H9 (cell line): ENCODE results near the gene C16orf90. TPM values are rescaled to one million over a fixed set of nuclear protein-coding genes. Genes with fewer than 3 reads are reported as not detected.

Experiments used
- DNase-seq: peaks from one replicate; pipeline ENCODE4 v3.0.0-alpha.2; 2017
- H2AFZ ChIP-seq: one replicate; pipeline ENCODE4 v1.6.1; 2013; ENCODE audit warnings: mild to moderate bottlenecking, low read length, control low read depth, moderate library complexity
- H2AK5ac ChIP-seq: 2 replicates; pipeline ENCODE4 v1.6.1; 2013; ENCODE audit warnings: low read length, control low read depth, mixed read lengths; ENCODE audit not compliant: insufficient read length
- H2BK120ac ChIP-seq: one replicate; pipeline ENCODE4 v1.6.1; 2013; ENCODE audit warnings: low read depth, mild to moderate bottlenecking, low read length, control low read depth, inconsistent platforms; ENCODE audit not compliant: poor library complexity, severe bottlenecking
- H2BK12ac ChIP-seq: 2 replicates; pipeline ENCODE4 v1.6.1; 2013; ENCODE audit warnings: low read length, control low read depth, mixed read lengths, low read depth; ENCODE audit not compliant: insufficient read length
- H2BK15ac ChIP-seq: 2 replicates; pipeline ENCODE4 v1.6.1; 2013; ENCODE audit warnings: low read depth, low read length, control low read depth
- H2BK20ac ChIP-seq: one replicate; pipeline ENCODE4 v1.6.1; 2013; ENCODE audit warnings: low read depth, mild to moderate bottlenecking, low read length, control low read depth, inconsistent platforms; ENCODE audit not compliant: poor library complexity, severe bottlenecking
- H2BK5ac ChIP-seq: 2 replicates; pipeline ENCODE4 v1.6.1; 2013; ENCODE audit warnings: low read length, control low read depth, mixed read lengths; ENCODE audit not compliant: insufficient read length
- H3K14ac ChIP-seq: 2 replicates; pipeline ENCODE4 v1.6.1; 2013; ENCODE audit warnings: low read length, control low read depth; ENCODE audit not compliant: insufficient read depth
- H3K18ac ChIP-seq: 2 replicates; pipeline ENCODE4 v1.6.1; 2013; ENCODE audit warnings: low read depth, mild to moderate bottlenecking, mixed read lengths, low read length, control low read depth; ENCODE audit not compliant: insufficient read length
- H3K23ac ChIP-seq: 2 replicates; pipeline ENCODE4 v1.6.1; 2013; ENCODE audit warnings: low read length, control low read depth, mixed read lengths, low read depth; ENCODE audit not compliant: insufficient read length
- H3K23me2 ChIP-seq: 2 replicates; pipeline ENCODE4 v1.6.1; 2013; ENCODE audit warnings: low read depth, mild to moderate bottlenecking, mixed read lengths, low read length, control low read depth; ENCODE audit not compliant: insufficient read length, poor library complexity, severe bottlenecking
- H3K27ac ChIP-seq: 2 replicates; pipeline ENCODE4 v1.5.1; 2013; ENCODE audit warnings: low read length, control low read depth, mixed read lengths, low read depth; ENCODE audit not compliant: insufficient read length
- H3K27me3 ChIP-seq: 2 replicates; pipeline ENCODE4 v1.6.1; 2013; ENCODE audit warnings: low read length, control low read depth, inconsistent platforms; ENCODE audit not compliant: insufficient read depth
- H3K4ac ChIP-seq: 2 replicates; pipeline ENCODE4 v1.6.1; 2013; ENCODE audit warnings: low read depth, mild to moderate bottlenecking, control low read depth, inconsistent platforms, low read length, moderate library complexity
- H3K4me1 ChIP-seq: 2 replicates; pipeline ENCODE4 v1.6.1; 2013; ENCODE audit warnings: low read length, control low read depth, inconsistent platforms; ENCODE audit not compliant: insufficient read depth
- H3K4me2 ChIP-seq: 2 replicates; pipeline ENCODE4 v1.6.1; 2013; ENCODE audit warnings: low read length, control low read depth, mixed read lengths; ENCODE audit not compliant: insufficient read length, insufficient read depth
- H3K56ac ChIP-seq: 2 replicates; pipeline ENCODE4 v1.6.1; 2013; ENCODE audit warnings: low read depth, mild to moderate bottlenecking, mixed read lengths, low read length, control low read depth; ENCODE audit not compliant: insufficient read length
- H3K79me1 ChIP-seq: 2 replicates; pipeline ENCODE4 v1.6.1; 2013; ENCODE audit warnings: low read depth, mild to moderate bottlenecking, moderate library complexity, low read length, control low read depth, inconsistent platforms; ENCODE audit not compliant: insufficient read depth, poor library complexity, severe bottlenecking
- H3K79me2 ChIP-seq: 2 replicates; pipeline ENCODE4 v1.6.1; 2013; ENCODE audit warnings: low read length, control low read depth, inconsistent platforms; ENCODE audit not compliant: insufficient read depth
- H3K9ac ChIP-seq: 2 replicates; pipeline ENCODE4 v1.6.1; 2013; ENCODE audit warnings: low read length, control low read depth, mixed read lengths; ENCODE audit not compliant: insufficient read length; ENCODE audit errors: extremely low read depth
- H3K9me3 ChIP-seq: one replicate; pipeline ENCODE4 v1.6.1; 2013; ENCODE audit warnings: low read depth, low read length, inconsistent platforms; ENCODE audit not compliant: control insufficient read depth
- H3T11ph ChIP-seq: one replicate; pipeline ENCODE4 v1.6.1; 2013; ENCODE audit warnings: mild to moderate bottlenecking, low read length, control low read depth, inconsistent platforms
- H4K20me1 ChIP-seq: one replicate; pipeline ENCODE4 v1.6.1; 2013; ENCODE audit not compliant: control insufficient read depth, insufficient read length, insufficient read depth
- H4K5ac ChIP-seq: 2 replicates; pipeline ENCODE4 v1.6.1; 2013; ENCODE audit warnings: low read depth, mild to moderate bottlenecking, mixed read lengths, low read length, control low read depth; ENCODE audit not compliant: insufficient read length
- H4K8ac ChIP-seq: replicated peaks from 2 replicates; pipeline ENCODE4 v1.6.1; 2013; ENCODE audit warnings: low read length, control low read depth, mixed read lengths, low read depth; ENCODE audit not compliant: insufficient read length
- H4K91ac ChIP-seq: 2 replicates; pipeline ENCODE4 v1.6.1; 2013; ENCODE audit warnings: low read depth, mild to moderate bottlenecking, moderate library complexity, mixed read lengths, low read length, control low read depth; ENCODE audit not compliant: insufficient read length
- H3K27ac Mint-ChIP-seq, 3 experiments: 2 replicates in 2 of 3; 3 replicates in 1 of 3; pipeline ENCODE4 v1.8.0; 2020 to 2021; ENCODE audit warnings: mixed read lengths in 3 of 3, mild to moderate bottlenecking in 1 of 3, moderate library complexity in 1 of 3
- H3K27me3 Mint-ChIP-seq: 2 replicates; pipeline ENCODE4 v1.8.0; 2021; ENCODE audit warnings: low read depth, mild to moderate bottlenecking, moderate library complexity, mixed read lengths
- H3K36me3 Mint-ChIP-seq, 3 experiments: 2 replicates in 2 of 3; 3 replicates in 1 of 3; pipeline ENCODE4 v1.8.0; 2020 to 2021; ENCODE audit warnings: low read depth in 3 of 3, mixed read lengths in 3 of 3; ENCODE audit not compliant: insufficient read depth in 1 of 3
- H3K4me1 Mint-ChIP-seq, 2 experiments: 2 replicates each; pipeline ENCODE4 v1.8.0; 2020; ENCODE audit warnings: mixed read lengths in 2 of 2
- H3K4me3 Mint-ChIP-seq, 2 experiments: 2 replicates in 1 of 2; 3 replicates in 1 of 2; pipeline ENCODE4 v1.8.0; 2020 to 2021; ENCODE audit warnings: mild to moderate bottlenecking in 2 of 2, mixed read lengths in 2 of 2, moderate library complexity in 1 of 2
- H3K9me3 Mint-ChIP-seq, 2 experiments: 2 replicates in 1 of 2; 3 replicates in 1 of 2; pipeline ENCODE4 v1.8.0; 2020; ENCODE audit warnings: mild to moderate bottlenecking in 2 of 2, mixed read lengths in 2 of 2, moderate library complexity in 1 of 2
- WGBS: extraction: QIAGEN DNeasy Blood & Tissue Kit; methylation state at CpG from one replicate; pipeline ENCODE4 v1.1.7; 2013; ENCODE audit warnings: missing lambda C conversion rate, low lambda C conversion rate, mixed read lengths; ENCODE audit not compliant: insufficient read length; ENCODE audit errors: extremely low coverage; 5-methylcytosine and 5-hydroxymethylcytosine counted together
- total RNA-seq: library from RNA; stranded (reverse); gene quantifications from 2 replicates; pipeline ENCODE4 v1.2.1, GENCODE V29; 2021
- TF ChIP-seq, protein P1 (sequence below): fragments of 200-600 bp; sonication (generic); conservative IDR thresholded peaks from 3 replicates; pipeline ENCODE4 v1.8.0; 2021; ENCODE audit warnings: antibody characterized with exemption, mild to moderate bottlenecking

C16orf90 gene
- total RNA-seq, 1 experiment from 2014 or later, result not detected

DNA sequence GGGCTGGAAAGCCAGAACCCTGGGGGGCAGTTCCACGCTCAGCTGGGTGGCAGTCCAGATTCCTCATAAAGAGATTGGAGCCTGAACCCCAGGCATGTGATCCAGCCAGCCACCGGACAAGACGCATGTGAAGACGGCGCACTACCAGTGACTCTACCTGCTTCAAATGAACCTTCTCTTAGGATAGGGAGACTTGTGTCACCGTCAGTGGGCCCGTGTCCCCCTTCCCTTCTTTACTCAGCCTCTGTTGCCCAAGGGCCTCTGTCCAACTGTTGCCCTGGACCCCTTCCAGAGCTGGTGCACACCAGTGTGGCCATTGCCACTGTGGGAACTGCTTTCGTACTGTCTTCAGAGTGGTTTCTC lies 23.7 kb upstream of the C16orf90 start:
- Histone ChIP-seq H4K8ac (no peak overlapping the region), H3K9me3 (no peaks in the 10 kb centered on the region), H3T11ph (no peak overlapping the region), H4K91ac (no peak overlapping the region), H2BK15ac (no peak overlapping the region), H2BK120ac (no peak overlapping the region), H3K23ac (no peak overlapping the region), H3K4me1 (no peaks in the 10 kb centered on the region), H3K56ac (no peak overlapping the region), H2AFZ (no peak overlapping the region), H3K18ac (no peak overlapping the region), H4K5ac (no peak overlapping the region), H4K20me1 (no peaks in the 10 kb centered on the region), H2BK5ac (no peak overlapping the region), H3K27ac (no peak overlapping the region), H3K27me3 (no peaks in the 10 kb centered on the region), H2AK5ac (no peak overlapping the region), H3K4ac (no peak overlapping the region), H3K79me1 (no peaks in the 10 kb centered on the region), H3K79me2 (no peaks in the 10 kb centered on the region), H3K23me2 (no peaks in the 10 kb centered on the region), H3K9ac (no peak overlapping the region), H2BK12ac (no peak overlapping the region), H3K4me2 (no peak overlapping the region), H3K14ac (no peak overlapping the region), H2BK20ac (no peak overlapping the region)
- H3K4me1 Mint-ChIP-seq, result peaks cover 0 to 6% of the 10 kb centered on the region in 2 experiments; a peak in 2 of 4 replicates
- no CpG with 5 or more reads among the region's 8 CpGs for WGBS
- H3K27ac Mint-ChIP-seq, result no peak overlapping the region; a peak in 1 of 7 replicates
- peaks cover 11 to 49% (median 37%) of the 10 kb centered on the region in 3 experiments; a peak in 6 of 7 replicates for H3K36me3 Mint-ChIP-seq
- H3K4me3 Mint-ChIP-seq, result no peak overlapping the region
- DNase-seq, result no peak
- H3K9me3 Mint-ChIP-seq, result no peaks in the 10 kb centered on the region
- TF ChIP-seq, protein P1, sequence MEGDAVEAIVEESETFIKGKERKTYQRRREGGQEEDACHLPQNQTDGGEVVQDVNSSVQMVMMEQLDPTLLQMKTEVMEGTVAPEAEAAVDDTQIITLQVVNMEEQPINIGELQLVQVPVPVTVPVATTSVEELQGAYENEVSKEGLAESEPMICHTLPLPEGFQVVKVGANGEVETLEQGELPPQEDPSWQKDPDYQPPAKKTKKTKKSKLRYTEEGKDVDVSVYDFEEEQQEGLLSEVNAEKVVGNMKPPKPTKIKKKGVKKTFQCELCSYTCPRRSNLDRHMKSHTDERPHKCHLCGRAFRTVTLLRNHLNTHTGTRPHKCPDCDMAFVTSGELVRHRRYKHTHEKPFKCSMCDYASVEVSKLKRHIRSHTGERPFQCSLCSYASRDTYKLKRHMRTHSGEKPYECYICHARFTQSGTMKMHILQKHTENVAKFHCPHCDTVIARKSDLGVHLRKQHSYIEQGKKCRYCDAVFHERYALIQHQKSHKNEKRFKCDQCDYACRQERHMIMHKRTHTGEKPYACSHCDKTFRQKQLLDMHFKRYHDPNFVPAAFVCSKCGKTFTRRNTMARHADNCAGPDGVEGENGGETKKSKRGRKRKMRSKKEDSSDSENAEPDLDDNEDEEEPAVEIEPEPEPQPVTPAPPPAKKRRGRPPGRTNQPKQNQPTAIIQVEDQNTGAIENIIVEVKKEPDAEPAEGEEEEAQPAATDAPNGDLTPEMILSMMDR, result no peak
- no peaks in the 10 kb centered on the region for H3K27me3 Mint-ChIP-seq
